SK-N-SH treated with all-trans-retinoic acid at 6 μM for 48 hours (cell line): ENCODE measurements around the gene LAMB3.

Experiments
- ATAC-seq: fragments of 200-7000 bp; cut with Tn5 transposase; 3 replicates; pipeline ENCODE4 v1.9.1; 2020; ENCODE audit warnings: mild to moderate bottlenecking, moderate library complexity
- ARNTL ChIP-seq: fragments of 450-650 bp; formaldehyde crosslinking; IDR thresholded peaks from 2 replicates; pipeline ENCODE4 v1.5.0; 2020; ENCODE audit warnings: low read depth, mild to moderate bottlenecking, moderate library complexity, borderline replicate concordance
- BACH2 ChIP-seq: fragments of 250-450 bp; sonication (Bioruptor Pico); IDR thresholded peaks from 2 replicates; pipeline ENCODE4 v1.9.0; 2021; ENCODE audit warnings: mild to moderate bottlenecking, borderline replicate concordance
- CSDC2 ChIP-seq: fragments of 250-450 bp; sonication (Bioruptor Pico); IDR thresholded peaks from 2 replicates; pipeline ENCODE4 v1.5.0; 2020; ENCODE audit warnings: mild to moderate bottlenecking, moderate library complexity
- ESRRG ChIP-seq: fragments of 250-450 bp; sonication (Bioruptor Pico); IDR thresholded peaks from 2 replicates; pipeline ENCODE4 v1.6.1; 2021; ENCODE audit warnings: mild to moderate bottlenecking
- GLIS3 ChIP-seq: fragments of 250-450 bp; sonication (Bioruptor Pico); IDR thresholded peaks from 2 replicates; pipeline ENCODE4 v1.5.0; 2020; ENCODE audit warnings: mild to moderate bottlenecking, moderate library complexity
- ISL1 ChIP-seq: fragments of 250-450 bp; sonication (Bioruptor Pico); IDR thresholded peaks from 2 replicates; pipeline ENCODE4 v2.1.2; 2022; ENCODE audit warnings: mild to moderate bottlenecking, moderate library complexity
- OSR1 ChIP-seq: fragments of 250-450 bp; sonication (Bioruptor Pico); IDR thresholded peaks from 2 replicates; pipeline ENCODE4 v1.8.0; 2022; ENCODE audit warnings: moderate library complexity, mild to moderate bottlenecking, inconsistent platforms
- PPARA ChIP-seq: fragments of 250-450 bp; sonication (Bioruptor Pico); IDR thresholded peaks from 2 replicates; pipeline ENCODE4 v1.5.0; 2020; ENCODE audit warnings: mild to moderate bottlenecking, borderline replicate concordance
- RARB ChIP-seq: fragments of 250-450 bp; sonication (Bioruptor Pico); IDR thresholded peaks from 2 replicates; pipeline ENCODE4 v1.8.0; 2021; ENCODE audit warnings: mild to moderate bottlenecking, moderate library complexity
- SNAI2 ChIP-seq: fragments of 250-450 bp; sonication (Bioruptor Pico); IDR thresholded peaks from 2 replicates; pipeline ENCODE4 v1.5.0; 2020; ENCODE audit warnings: mild to moderate bottlenecking, moderate library complexity
- TCF4 ChIP-seq: fragments of 250-450 bp; sonication (Bioruptor Pico); IDR thresholded peaks from 2 replicates; pipeline ENCODE4 v1.8.0; 2021; ENCODE audit warnings: mild to moderate bottlenecking, moderate library complexity, borderline replicate concordance
- TOX ChIP-seq: fragments of 250-450 bp; sonication (Bioruptor Pico); IDR thresholded peaks from 2 replicates; pipeline ENCODE4 v1.8.0; 2021; ENCODE audit warnings: mild to moderate bottlenecking, moderate library complexity, borderline replicate concordance
- ZFP3 ChIP-seq: fragments of 250-450 bp; sonication (Bioruptor Pico); IDR thresholded peaks from 2 replicates; pipeline ENCODE4 v1.5.0; 2020; ENCODE audit warnings: mild to moderate bottlenecking, moderate library complexity
- ZFP30 ChIP-seq: fragments of 450-650 bp; formaldehyde crosslinking; IDR thresholded peaks from 2 replicates; pipeline ENCODE4 v1.5.0; 2022; ENCODE audit warnings: mild to moderate bottlenecking, moderate library complexity
- ZNF565 ChIP-seq: fragments of 450-650 bp; formaldehyde crosslinking; conservative IDR thresholded peaks from 2 replicates; pipeline ENCODE4 v1.5.0; 2020; ENCODE audit warnings: low read depth, mild to moderate bottlenecking, moderate library complexity
- ZNF70 ChIP-seq: fragments of 450-650 bp; formaldehyde crosslinking; IDR thresholded peaks from 2 replicates; pipeline ENCODE4 v1.5.0; 2020; ENCODE audit warnings: mild to moderate bottlenecking, moderate library complexity
- TF ChIP-seq, protein P1 (sequence below): fragments of 250-450 bp; sonication (Bioruptor Pico); IDR thresholded peaks from 2 replicates; pipeline ENCODE4 v1.5.0; 2020; ENCODE audit warnings: mild to moderate bottlenecking, moderate library complexity
- TF ChIP-seq, protein P2 (sequence below): fragments of 250-450 bp; sonication (Bioruptor Pico); IDR thresholded peaks from 2 replicates; pipeline ENCODE4 v1.5.1; 2021; ENCODE audit warnings: mild to moderate bottlenecking, moderate library complexity
- TF ChIP-seq, protein P3 (sequence below): fragments of 250-450 bp; sonication (Bioruptor Pico); IDR thresholded peaks from 2 replicates; pipeline ENCODE4 v1.5.1; 2020; ENCODE audit warnings: low read depth, mild to moderate bottlenecking, moderate library complexity
- TF ChIP-seq, protein P4 (sequence below): fragments of 250-450 bp; sonication (Bioruptor Pico); IDR thresholded peaks from 2 replicates; pipeline ENCODE4 v1.8.0; 2020; ENCODE audit warnings: mild to moderate bottlenecking, moderate library complexity, borderline replicate concordance

LAMB3 gene

DNA sequence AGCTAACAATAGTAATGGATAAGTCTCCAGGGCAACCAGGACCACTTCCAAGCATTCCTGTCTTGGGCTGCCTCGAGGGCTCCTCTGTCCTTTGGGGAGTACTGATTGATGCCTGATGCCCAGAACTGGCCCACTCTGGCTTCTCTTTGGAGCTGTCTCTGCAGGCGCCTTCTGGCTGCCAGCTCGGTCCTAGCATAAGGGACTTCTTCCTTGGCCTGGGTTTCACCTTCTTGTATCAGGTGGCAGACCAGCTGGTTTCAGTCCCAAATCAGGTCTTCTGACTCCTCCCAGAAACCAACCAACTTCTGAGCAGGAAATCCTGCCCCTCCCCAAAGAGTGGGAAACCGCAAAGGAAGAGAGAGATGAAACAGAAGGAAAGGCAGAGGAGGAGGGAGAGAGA, 33.6 kb upstream of the LAMB3 start:
- no peak for ATAC-seq
- no peak for TF ChIP-seq OSR1 (CRISPR knock-in tag)
- TF ChIP-seq PPARA (CRISPR knock-in tag) = no peak
- TF ChIP-seq ZFP30 = no peak
- no peak for TF ChIP-seq RARB (CRISPR knock-in tag)
- no peak for TF ChIP-seq ZNF565 (CRISPR knock-in tag)
- TF ChIP-seq ISL1 = no peak
- TF ChIP-seq ZFP3 = no peak

DNA sequence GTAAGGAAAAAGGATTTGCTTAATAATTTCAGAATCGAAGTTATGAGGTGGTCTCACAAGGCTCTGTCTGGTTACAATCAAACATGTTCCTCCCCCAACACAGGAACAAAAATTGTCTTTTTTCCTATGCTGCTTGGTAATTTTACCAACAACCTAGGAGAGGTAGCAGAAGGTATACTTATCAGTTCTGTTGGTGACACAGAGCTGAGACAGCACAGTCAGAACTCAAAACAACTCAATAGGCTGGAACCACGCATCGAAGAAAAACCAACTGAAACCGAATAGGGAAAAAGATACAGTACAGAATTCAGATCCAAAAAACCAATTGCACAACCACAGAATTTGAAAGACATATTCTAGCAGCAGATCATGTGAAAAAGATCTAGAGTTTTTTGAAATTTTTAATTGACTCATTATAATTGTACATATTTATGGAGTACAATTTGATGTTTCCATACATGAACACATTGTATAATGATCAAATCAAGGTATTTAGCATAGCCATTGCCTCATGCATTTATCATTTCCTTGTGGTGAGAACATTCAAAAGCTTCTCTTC, 26.8 kb upstream of the LAMB3 start:
- no peak for TF ChIP-seq TCF4 (CRISPR knock-in tag)
- TF ChIP-seq ZFP30 = no peak
- TF ChIP-seq BACH2 = no peak
- no peak for TF ChIP-seq GLIS3
- TF ChIP-seq, protein P1, sequence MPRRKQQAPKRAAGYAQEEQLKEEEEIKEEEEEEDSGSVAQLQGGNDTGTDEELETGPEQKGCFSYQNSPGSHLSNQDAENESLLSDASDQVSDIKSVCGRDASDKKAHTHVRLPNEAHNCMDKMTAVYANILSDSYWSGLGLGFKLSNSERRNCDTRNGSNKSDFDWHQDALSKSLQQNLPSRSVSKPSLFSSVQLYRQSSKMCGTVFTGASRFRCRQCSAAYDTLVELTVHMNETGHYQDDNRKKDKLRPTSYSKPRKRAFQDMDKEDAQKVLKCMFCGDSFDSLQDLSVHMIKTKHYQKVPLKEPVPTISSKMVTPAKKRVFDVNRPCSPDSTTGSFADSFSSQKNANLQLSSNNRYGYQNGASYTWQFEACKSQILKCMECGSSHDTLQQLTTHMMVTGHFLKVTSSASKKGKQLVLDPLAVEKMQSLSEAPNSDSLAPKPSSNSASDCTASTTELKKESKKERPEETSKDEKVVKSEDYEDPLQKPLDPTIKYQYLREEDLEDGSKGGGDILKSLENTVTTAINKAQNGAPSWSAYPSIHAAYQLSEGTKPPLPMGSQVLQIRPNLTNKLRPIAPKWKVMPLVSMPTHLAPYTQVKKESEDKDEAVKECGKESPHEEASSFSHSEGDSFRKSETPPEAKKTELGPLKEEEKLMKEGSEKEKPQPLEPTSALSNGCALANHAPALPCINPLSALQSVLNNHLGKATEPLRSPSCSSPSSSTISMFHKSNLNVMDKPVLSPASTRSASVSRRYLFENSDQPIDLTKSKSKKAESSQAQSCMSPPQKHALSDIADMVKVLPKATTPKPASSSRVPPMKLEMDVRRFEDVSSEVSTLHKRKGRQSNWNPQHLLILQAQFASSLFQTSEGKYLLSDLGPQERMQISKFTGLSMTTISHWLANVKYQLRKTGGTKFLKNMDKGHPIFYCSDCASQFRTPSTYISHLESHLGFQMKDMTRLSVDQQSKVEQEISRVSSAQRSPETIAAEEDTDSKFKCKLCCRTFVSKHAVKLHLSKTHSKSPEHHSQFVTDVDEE = no peak
- TF ChIP-seq, protein P2, sequence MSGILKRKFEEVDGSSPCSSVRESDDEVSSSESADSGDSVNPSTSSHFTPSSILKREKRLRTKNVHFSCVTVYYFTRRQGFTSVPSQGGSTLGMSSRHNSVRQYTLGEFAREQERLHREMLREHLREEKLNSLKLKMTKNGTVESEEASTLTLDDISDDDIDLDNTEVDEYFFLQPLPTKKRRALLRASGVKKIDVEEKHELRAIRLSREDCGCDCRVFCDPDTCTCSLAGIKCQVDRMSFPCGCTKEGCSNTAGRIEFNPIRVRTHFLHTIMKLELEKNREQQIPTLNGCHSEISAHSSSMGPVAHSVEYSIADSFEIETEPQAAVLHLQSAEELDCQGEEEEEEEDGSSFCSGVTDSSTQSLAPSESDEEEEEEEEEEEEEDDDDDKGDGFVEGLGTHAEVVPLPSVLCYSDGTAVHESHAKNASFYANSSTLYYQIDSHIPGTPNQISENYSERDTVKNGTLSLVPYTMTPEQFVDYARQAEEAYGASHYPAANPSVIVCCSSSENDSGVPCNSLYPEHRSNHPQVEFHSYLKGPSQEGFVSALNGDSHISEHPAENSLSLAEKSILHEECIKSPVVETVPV (CRISPR knock-in tag) = no peak
- ATAC-seq = no peak

DNA sequence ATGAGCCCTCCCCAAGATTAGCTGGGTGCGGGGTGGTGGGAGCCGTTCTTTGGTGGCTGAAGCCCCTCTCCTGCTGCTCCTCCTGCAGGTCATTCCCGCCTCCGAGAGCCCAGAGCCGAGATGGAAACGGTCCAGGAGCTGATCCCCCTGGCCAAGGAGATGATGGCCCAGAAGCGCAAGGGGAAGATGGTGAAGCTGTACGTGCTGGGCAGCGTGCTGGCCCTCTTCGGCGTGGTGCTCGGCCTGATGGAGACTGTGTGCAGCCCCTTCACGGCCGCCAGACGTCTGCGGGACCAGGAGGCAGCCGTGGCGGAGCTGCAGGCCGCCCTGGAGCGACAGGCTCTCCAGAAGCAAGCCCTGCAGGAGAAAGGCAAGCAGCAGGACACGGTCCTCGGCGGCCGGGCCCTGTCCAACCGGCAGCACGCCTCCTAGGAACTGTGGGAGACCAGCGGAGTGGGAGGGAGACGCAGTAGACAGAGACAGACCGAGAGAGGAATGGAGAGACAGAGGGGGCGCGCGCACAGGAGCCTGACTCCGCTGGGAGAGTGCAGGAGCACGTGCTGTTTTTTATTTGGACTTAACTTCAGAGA, 23.4 kb upstream of the LAMB3 start:
- TF ChIP-seq, protein P1 = no peak
- TF ChIP-seq, protein P3, sequence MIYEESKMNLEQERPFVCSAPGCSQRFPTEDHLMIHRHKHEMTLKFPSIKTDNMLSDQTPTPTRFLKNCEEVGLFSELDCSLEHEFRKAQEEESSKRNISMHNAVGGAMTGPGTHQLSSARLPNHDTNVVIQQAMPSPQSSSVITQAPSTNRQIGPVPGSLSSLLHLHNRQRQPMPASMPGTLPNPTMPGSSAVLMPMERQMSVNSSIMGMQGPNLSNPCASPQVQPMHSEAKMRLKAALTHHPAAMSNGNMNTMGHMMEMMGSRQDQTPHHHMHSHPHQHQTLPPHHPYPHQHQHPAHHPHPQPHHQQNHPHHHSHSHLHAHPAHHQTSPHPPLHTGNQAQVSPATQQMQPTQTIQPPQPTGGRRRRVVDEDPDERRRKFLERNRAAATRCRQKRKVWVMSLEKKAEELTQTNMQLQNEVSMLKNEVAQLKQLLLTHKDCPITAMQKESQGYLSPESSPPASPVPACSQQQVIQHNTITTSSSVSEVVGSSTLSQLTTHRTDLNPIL = no peak
- TF ChIP-seq ARNTL = no peak
- TF ChIP-seq ISL1 = no peak
- TF ChIP-seq CSDC2 (CRISPR knock-in tag) = no peak
- TF ChIP-seq BACH2 = no peak
- no peak for TF ChIP-seq TOX
- TF ChIP-seq, protein P2 (CRISPR knock-in tag) = no peak
- TF ChIP-seq ZNF70 = no peak
- no peak for TF ChIP-seq OSR1 (CRISPR knock-in tag)

DNA sequence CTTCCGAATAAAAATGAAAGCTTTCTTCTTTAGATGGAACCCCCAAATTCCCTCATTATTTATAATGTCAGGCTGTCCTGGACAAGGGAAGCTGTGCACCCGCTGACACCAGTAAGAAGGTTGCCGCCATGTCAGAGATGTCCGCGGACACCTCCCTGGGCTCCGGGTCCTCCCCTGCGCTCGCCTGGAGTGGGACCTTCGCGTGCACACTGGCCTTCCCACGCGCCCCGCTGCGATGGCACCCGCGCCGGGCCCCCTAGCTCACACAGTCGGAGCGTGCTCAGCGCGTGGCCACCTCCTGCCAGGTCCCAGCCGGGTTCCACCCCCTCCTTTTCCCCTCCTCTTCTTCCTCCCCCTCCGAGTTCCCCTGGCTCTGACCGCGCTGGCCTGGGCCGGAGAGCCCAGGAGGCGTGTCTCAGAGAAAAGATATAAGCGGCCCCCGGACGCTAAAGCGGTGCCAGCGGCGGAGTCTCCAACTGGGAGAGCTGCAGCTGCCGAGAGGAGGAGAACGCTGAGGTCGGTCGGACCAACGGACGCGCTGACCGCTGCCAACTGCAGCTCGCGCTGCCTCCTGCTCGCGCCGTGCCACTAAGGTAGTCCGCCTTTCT, 22.8 kb upstream of the LAMB3 start, which contains the start of gene G0S2:
Gene G0S2 (plus strand): TSS at position 456 of the 608 bp plus-strand sequence. CDS start 273 bp downstream, outside the sequence.
- ATAC-seq = peak; percentile 85
- TF ChIP-seq SNAI2 (CRISPR knock-in tag) (no peak), BACH2 (no peak), RARB (CRISPR knock-in tag) (no peak; the same call in 1 of the 2 replicates), ZFP30 (no peak), ESRRG (CRISPR knock-in tag) (no peak), GLIS3 (no peak), OSR1 (CRISPR knock-in tag) (no peak)
- TF ChIP-seq, protein P2 (CRISPR knock-in tag) = no peak
- TF ChIP-seq, protein P4, sequence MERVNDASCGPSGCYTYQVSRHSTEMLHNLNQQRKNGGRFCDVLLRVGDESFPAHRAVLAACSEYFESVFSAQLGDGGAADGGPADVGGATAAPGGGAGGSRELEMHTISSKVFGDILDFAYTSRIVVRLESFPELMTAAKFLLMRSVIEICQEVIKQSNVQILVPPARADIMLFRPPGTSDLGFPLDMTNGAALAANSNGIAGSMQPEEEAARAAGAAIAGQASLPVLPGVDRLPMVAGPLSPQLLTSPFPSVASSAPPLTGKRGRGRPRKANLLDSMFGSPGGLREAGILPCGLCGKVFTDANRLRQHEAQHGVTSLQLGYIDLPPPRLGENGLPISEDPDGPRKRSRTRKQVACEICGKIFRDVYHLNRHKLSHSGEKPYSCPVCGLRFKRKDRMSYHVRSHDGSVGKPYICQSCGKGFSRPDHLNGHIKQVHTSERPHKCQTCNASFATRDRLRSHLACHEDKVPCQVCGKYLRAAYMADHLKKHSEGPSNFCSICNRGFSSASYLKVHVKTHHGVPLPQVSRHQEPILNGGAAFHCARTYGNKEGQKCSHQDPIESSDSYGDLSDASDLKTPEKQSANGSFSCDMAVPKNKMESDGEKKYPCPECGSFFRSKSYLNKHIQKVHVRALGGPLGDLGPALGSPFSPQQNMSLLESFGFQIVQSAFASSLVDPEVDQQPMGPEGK (CRISPR knock-in tag) = no peak

More for the DNA sequence above, 23.4 kb upstream of the LAMB3 start:
- ATAC-seq = peak; percentile 80
